RWPE1 (cell line): ENCODE data around the gene BFSP1.

Experiments used
- CTCF ChIA-PET: fragments of 350-600 bp; sonication (Branson Sonifier 250); formaldehyde crosslinking; extraction: SDS; loops from one replicate; lab custom pipeline; 2021; lab: Yijun Ruan, JAX
- POLR2A ChIA-PET: fragments of 400-600 bp; formaldehyde crosslinking; extraction: SDS; loops from one replicate; lab custom pipeline; 2020; ENCODE audit warnings: antibody characterized with exemption; ENCODE audit not compliant: low non-redundant PET; lab: Yijun Ruan, JAX
- DNase-seq: peaks from one replicate; pipeline ENCODE4 v3.0.0; 2012; ENCODE audit warnings: low spot score
- H3K27ac ChIP-seq: fragments of 450-650 bp; 2 replicates; pipeline ENCODE4 v1.5.1; 2017
- CTCF ChIP-seq: fragments of 450-650 bp; conservative IDR thresholded peaks from 2 replicates; pipeline ENCODE4 v1.5.1; 2017; ENCODE audit warnings: low read depth, mild to moderate bottlenecking

BFSP1 gene

GRCh38 chr20:17457588-17458190 is 73.5 kb downstream of the BFSP1 start:
- POLR2A ChIA-PET: no interaction called here
- CTCF ChIA-PET: no interaction called here
- no peak for TF ChIP-seq CTCF
- no peak overlapping the region for H3K27ac ChIP-seq
- DNase-seq: peak; percentile 25

- ChIA-PET POLR2A (no interaction called here), CTCF (no interaction called here)
- no peak for DNase-seq
- no peak for TF ChIP-seq CTCF
- no peak overlapping the region for H3K27ac ChIP-seq
These were observed 74.1 kb downstream of the BFSP1 start for GRCh38 chr20:17457079-17457478.

- no peak overlapping the region for H3K27ac ChIP-seq
- no peak for DNase-seq
- ChIA-PET CTCF (no interaction called here), POLR2A (no interaction called here)
- no peak for TF ChIP-seq CTCF
These were observed 74.9 kb downstream of the BFSP1 start for GRCh38 chr20:17456279-17456678.

GRCh38 chr20:17453592-17453991 is 77.6 kb downstream of the BFSP1 start:
- ChIA-PET POLR2A (no interaction called here), CTCF (no interaction called here)

GRCh38 chr20:17452441-17452840 is 78.7 kb downstream of the BFSP1 start:
- POLR2A ChIA-PET: no interaction called here
- TF ChIP-seq CTCF: no peak
- no peak for DNase-seq
- H3K27ac ChIP-seq: no peak overlapping the region
- CTCF ChIA-PET: interaction anchor here (0.6 kb wide), 1 partner anchor 242 kb away, joined by 3 read pairs; no protein-coding TSS in a partner anchor

More at GRCh38 chr20:17453592-17453991, 77.6 kb downstream of the BFSP1 start:
- TF ChIP-seq CTCF: no peak
- no peak overlapping the region for H3K27ac ChIP-seq
- DNase-seq: no peak

- ChIA-PET POLR2A (no interaction called here), CTCF (interaction anchor here (0.6 kb wide), 2 partner anchors 30 to 146 kb away, joined by 3 to 4 read pairs; no protein-coding TSS in a partner anchor)
- H3K27ac ChIP-seq: no peak overlapping the region
- no peak for DNase-seq
- no peak for TF ChIP-seq CTCF
These were observed 82.1 kb downstream of the BFSP1 start for GRCh38 chr20:17449031-17449430.
